CD8-positive, alpha-beta memory T cell (primary cell): Measurements from ENCODE around the gene LITAFD. TPM values are rescaled to one million over a fixed set of nuclear protein-coding genes. Genes with fewer than 3 reads are reported as not detected.
"Not testable (repeated sequence)": the region's sequence is repeated elsewhere in the genome, so short reads cannot be mapped to it uniquely, and the experiment has no call there.

Experiments
- CTCF ChIA-PET: fragments of 350-600 bp; sonication (Branson Sonifier 250); formaldehyde crosslinking; loops from one replicate; lab custom pipeline; 2021; ENCODE audit warnings: antibody characterized with exemption; lab: Charles Lee
- POLR2A ChIA-PET: fragments of 350-600 bp; sonication (Branson Sonifier 250); formaldehyde crosslinking; loops from one replicate; lab custom pipeline; 2021; ENCODE audit warnings: antibody characterized with exemption; lab: Charles Lee
- DNase-seq, 5 donors: peaks; one replicate each; pipeline versions ENCODE4 v3.0.0 to v3.0.0-alpha.2; 2020 to 2022; ENCODE audit warnings: mixed read lengths in 1 of 5
- H3K27ac ChIP-seq: one replicate; pipeline ENCODE4 v1.7.0; 2013; ENCODE audit warnings: low read depth, mild to moderate bottlenecking, low read length, moderate library complexity
- H3K27me3 ChIP-seq: 2 replicates; pipeline ENCODE4 v1.7.0; 2013; ENCODE audit warnings: low read length, mild to moderate bottlenecking; ENCODE audit not compliant: insufficient read depth, poor library complexity, severe bottlenecking
- H3K36me3 ChIP-seq: 2 replicates; pipeline ENCODE4 v1.7.0; 2013; ENCODE audit warnings: mild to moderate bottlenecking, low read length, moderate library complexity; ENCODE audit not compliant: insufficient read depth
- H3K4me1 ChIP-seq: 2 replicates; pipeline ENCODE4 v1.7.0; 2013; ENCODE audit warnings: mild to moderate bottlenecking, low read length, moderate library complexity; ENCODE audit not compliant: insufficient read depth
- H3K4me3 ChIP-seq: 2 replicates; pipeline ENCODE4 v1.7.0; 2013; ENCODE audit warnings: mild to moderate bottlenecking, low read length
- H3K9me3 ChIP-seq: 2 replicates; pipeline ENCODE4 v1.7.0; 2013; ENCODE audit warnings: mild to moderate bottlenecking, low read length
- H3K27ac Mint-ChIP-seq, 8 donors: one replicate each; pipeline ENCODE4 v1.8.0; 2020 to 2021; ENCODE audit warnings: mixed read lengths in 8 of 8, mild to moderate bottlenecking in 6 of 8, inconsistent platforms in 3 of 8, moderate library complexity in 3 of 8
- H3K27me3 Mint-ChIP-seq, 2 donors: one replicate each; pipeline ENCODE4 v1.8.0; 2020 to 2021; ENCODE audit warnings: mixed read lengths in 2 of 2, mild to moderate bottlenecking in 1 of 2, moderate library complexity in 1 of 2
- H3K36me3 Mint-ChIP-seq, 3 donors: one replicate each; pipeline ENCODE4 v1.8.0; 2020 to 2021; ENCODE audit warnings: mixed read lengths in 3 of 3, inconsistent platforms in 1 of 3, mild to moderate bottlenecking in 1 of 3
- H3K4me1 Mint-ChIP-seq, 3 donors: one replicate each; pipeline ENCODE4 v1.8.0; 2020 to 2021; ENCODE audit warnings: mixed read lengths in 3 of 3, inconsistent platforms in 1 of 3, mild to moderate bottlenecking in 1 of 3
- H3K4me3 Mint-ChIP-seq, 7 donors: one replicate each; pipeline ENCODE4 v1.8.0; 2020 to 2021; ENCODE audit warnings: mixed read lengths in 7 of 7, mild to moderate bottlenecking in 6 of 7, moderate library complexity in 4 of 7, inconsistent platforms in 2 of 7
- H3K9me3 Mint-ChIP-seq, 5 donors: one replicate each; pipeline ENCODE4 v1.8.0; 2020 to 2022; ENCODE audit warnings: mixed read lengths in 5 of 5, mild to moderate bottlenecking in 3 of 5, moderate library complexity in 2 of 5, inconsistent platforms in 1 of 5
- polyA plus RNA-seq: library from polyadenylated mRNA; unstranded; fragments of 300-500 nt; fragmentation: Illumina TruSeq; gene quantifications from one replicate; pipeline ENCODE4 v1.2.3, GENCODE V29; 2021
- total RNA-seq, 2 experiments: library from RNA; stranded (reverse); gene quantifications; one replicate each; pipeline ENCODE4 v1.2.3, GENCODE V29; 2021

Gene LITAFD
- total and polyA plus RNA-seq, 3 experiments from 2014 or later: not detected

- peak overlapping the region in 4 of 7 donors; percentile 15 to 50 (median 28) for H3K4me3 Mint-ChIP-seq
- H3K9me3 ChIP-seq, DNase-seq, H3K4me3 ChIP-seq, H3K27ac Mint-ChIP-seq, H3K27me3 Mint-ChIP-seq, H3K36me3 ChIP-seq, H3K27me3 ChIP-seq, H3K9me3 Mint-ChIP-seq, H3K27ac ChIP-seq: not testable (repeated sequence)
- POLR2A ChIA-PET: interaction anchor here (1.3 kb wide), 1 partner anchor 15 kb away, joined by 4 read pairs; no protein-coding TSS in a partner anchor
- H3K4me1 ChIP-seq: peaks cover 21% of the 10 kb centered on the region
- CTCF ChIA-PET: interaction anchor here (1.6 to 4.8 kb wide), 2 partner anchors 10 to 139 kb away, joined by 4 to 51 read pairs; partner anchors contain the start of gene LITAFD
- peaks cover 0 to 13% (median 0%) of the 10 kb centered on the region in 3 donors for H3K36me3 Mint-ChIP-seq
- H3K4me1 Mint-ChIP-seq: peaks cover 42 to 55% (median 47%) of the 10 kb centered on the region in 3 donors
Measured at GRCh38 chr16:8869988-8870241, 12.2 kb upstream of the LITAFD start.

GRCh38 chr16:8872071-8872470 lies 10.1 kb upstream of the LITAFD start:
- peaks cover 28 to 38% (median 32%) of the 10 kb centered on the region in 3 donors for H3K4me1 Mint-ChIP-seq
- no peak for DNase-seq
- peaks cover 0 to 13% (median 0%) of the 10 kb centered on the region in 3 donors for H3K36me3 Mint-ChIP-seq
- H3K36me3 ChIP-seq: no peaks in the 10 kb centered on the region
- no peaks in the 10 kb centered on the region for H3K9me3 ChIP-seq
- CTCF ChIA-PET: interaction anchor here (1.6 kb wide), 1 partner anchor 30 kb away, joined by 3 read pairs; no protein-coding TSS in a partner anchor
- no peak overlapping the region for H3K4me3 ChIP-seq
- peaks cover 19% of the 10 kb centered on the region for H3K4me1 ChIP-seq
- H3K4me3 Mint-ChIP-seq: no peak overlapping the region
- H3K27ac ChIP-seq: no peak overlapping the region
- POLR2A ChIA-PET: no interaction called here
- H3K27ac Mint-ChIP-seq: no peak overlapping the region
- H3K27me3 Mint-ChIP-seq: no peaks in the 10 kb centered on the region
- H3K27me3 ChIP-seq: no peaks in the 10 kb centered on the region
- no peaks in the 10 kb centered on the region for H3K9me3 Mint-ChIP-seq

GRCh38 chr16:8872967-8873865 lies 8.9 kb upstream of the LITAFD start:
- ChIA-PET CTCF (no interaction called here), POLR2A (no interaction called here)
- Mint-ChIP-seq H3K36me3 (peaks cover 0 to 3% (median 0%) of the 10 kb centered on the region in 3 donors), H3K27me3 (no peaks in the 10 kb centered on the region), H3K27ac (peak overlapping the region in 2 of 8 donors; percentile 30 to 84), H3K4me1 (peaks cover 22 to 33% (median 26%) of the 10 kb centered on the region in 3 donors), H3K9me3 (no peaks in the 10 kb centered on the region), H3K4me3 (no peak overlapping the region)
- Histone ChIP-seq H3K27ac (no peak overlapping the region), H3K9me3 (no peaks in the 10 kb centered on the region), H3K4me1 (peaks cover 10% of the 10 kb centered on the region), H3K27me3 (no peaks in the 10 kb centered on the region), H3K4me3 (no peak overlapping the region), H3K36me3 (no peaks in the 10 kb centered on the region)
- DNase-seq: no peak

GRCh38 chr16:8873866-8874195 lies 8.3 kb upstream of the LITAFD start:
- H3K4me1 ChIP-seq, H3K27ac ChIP-seq, H3K9me3 ChIP-seq, H3K36me3 Mint-ChIP-seq, H3K27me3 ChIP-seq, H3K4me3 ChIP-seq, DNase-seq, POLR2A ChIA-PET, CTCF ChIA-PET, H3K27me3 Mint-ChIP-seq, H3K4me3 Mint-ChIP-seq, H3K9me3 Mint-ChIP-seq, H3K36me3 ChIP-seq: not testable (repeated sequence)
- peak overlapping the region in 3 of 8 donors; percentile 30 to 84 (median 83) for H3K27ac Mint-ChIP-seq
- H3K4me1 Mint-ChIP-seq: peaks cover 26 to 39% (median 32%) of the 10 kb centered on the region in 3 donors

GRCh38 chr16:8874388-8874787 lies 7.8 kb upstream of the LITAFD start:
- Mint-ChIP-seq H3K4me3 (peak overlapping the region in 2 of 7 donors; percentile 14 to 54), H3K27me3 (no peaks in the 10 kb centered on the region), H3K36me3 (peaks cover 0 to under 1% (median 0%) of the 10 kb centered on the region in 3 donors), H3K4me1 (peaks cover 22 to 35% (median 27%) of the 10 kb centered on the region in 3 donors), H3K27ac (peak overlapping the region in 5 of 8 donors; percentile 1 to 97 (median 64)), H3K9me3 (no peaks in the 10 kb centered on the region)
- Histone ChIP-seq H3K36me3 (no peaks in the 10 kb centered on the region), H3K27ac (no peak overlapping the region), H3K4me3 (no peak overlapping the region), H3K4me1 (peaks cover 8% of the 10 kb centered on the region), H3K9me3 (no peaks in the 10 kb centered on the region), H3K27me3 (no peaks in the 10 kb centered on the region)
- ChIA-PET CTCF (no interaction called here), POLR2A (no interaction called here)
- no peak for DNase-seq

- H3K4me3 ChIP-seq, H3K27me3 ChIP-seq, H3K27me3 Mint-ChIP-seq, H3K36me3 Mint-ChIP-seq, H3K4me1 ChIP-seq, POLR2A ChIA-PET, H3K9me3 ChIP-seq, H3K9me3 Mint-ChIP-seq, DNase-seq, CTCF ChIA-PET, H3K36me3 ChIP-seq, H3K4me3 Mint-ChIP-seq, H3K27ac ChIP-seq: not testable (repeated sequence)
- Mint-ChIP-seq H3K27ac (peak overlapping the region in 1 of 8 donors; percentile 60), H3K4me1 (peaks cover 26 to 34% (median 29%) of the 10 kb centered on the region in 3 donors)
Measured at GRCh38 chr16:8875317-8875716, 6.8 kb upstream of the LITAFD start.

GRCh38 chr16:8877894-8878522 lies 4.1 kb upstream of the LITAFD start:
- ChIA-PET CTCF (interaction anchor here (1.2 to 5.0 kb wide), 3 partner anchors 9 to 257 kb away, joined by 3 to 51 read pairs (median 24); partner anchors contain the start of gene CARHSP1), POLR2A (no interaction called here)
- Mint-ChIP-seq H3K4me1 (peaks cover 20 to 26% (median 22%) of the 10 kb centered on the region in 3 donors), H3K4me3 (no peak overlapping the region), H3K36me3 (no peaks in the 10 kb centered on the region), H3K9me3 (no peaks in the 10 kb centered on the region), H3K27me3 (no peaks in the 10 kb centered on the region), H3K27ac (peak overlapping the region in 3 of 8 donors; percentile 60 to 88 (median 77))
- H3K4me3 ChIP-seq: no peak overlapping the region
- H3K27ac ChIP-seq: no peak overlapping the region
- no peaks in the 10 kb centered on the region for H3K36me3 ChIP-seq
- no peak for DNase-seq
- no peaks in the 10 kb centered on the region for H3K9me3 ChIP-seq
- no peaks in the 10 kb centered on the region for H3K27me3 ChIP-seq
- H3K4me1 ChIP-seq: peaks cover 3% of the 10 kb centered on the region

DNA sequence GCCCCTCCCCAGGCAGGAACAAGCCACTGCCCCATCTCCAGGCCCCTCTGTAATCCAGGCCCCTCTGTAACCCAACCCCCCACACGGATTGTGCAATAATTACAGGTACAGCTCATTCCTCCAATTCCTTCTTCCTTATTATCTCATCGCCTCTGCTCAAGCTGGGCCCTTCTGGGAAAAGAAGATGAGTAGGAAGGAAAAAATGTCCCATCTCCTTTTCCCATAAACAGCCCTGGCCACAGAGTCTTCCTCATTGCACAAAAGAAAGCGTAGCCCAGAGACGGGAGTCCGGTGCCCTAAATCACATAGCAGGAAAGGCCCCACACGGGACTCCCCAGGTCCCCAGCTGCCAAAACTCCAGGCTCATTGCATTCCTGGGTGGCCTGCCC lies 3.6 kb upstream of the LITAFD start:
- H3K9me3 Mint-ChIP-seq: no peaks in the 10 kb centered on the region
- peak overlapping the region in 2 of 8 donors; percentile 60 to 88 for H3K27ac Mint-ChIP-seq
- H3K36me3 Mint-ChIP-seq: no peaks in the 10 kb centered on the region
- Histone ChIP-seq H3K27me3 (no peaks in the 10 kb centered on the region), H3K36me3 (no peaks in the 10 kb centered on the region), H3K27ac (no peak overlapping the region), H3K9me3 (no peaks in the 10 kb centered on the region), H3K4me1 (peaks cover 3% of the 10 kb centered on the region), H3K4me3 (no peak overlapping the region)
- no peak for DNase-seq
- ChIA-PET POLR2A (no interaction called here), CTCF (interaction anchor here (1.2 to 5.0 kb wide), 3 partner anchors 9 to 256 kb away, joined by 3 to 51 read pairs (median 24); partner anchors contain the start of gene CARHSP1)
- H3K4me1 Mint-ChIP-seq: peaks cover 20 to 25% (median 22%) of the 10 kb centered on the region in 3 donors
- H3K4me3 Mint-ChIP-seq: no peak overlapping the region
- H3K27me3 Mint-ChIP-seq: no peaks in the 10 kb centered on the region
